Upper lobe of right lung (tissue), 1 donor: ENCODE data around the gene ADAMTS2. TPM values are rescaled to one million over a fixed set of nuclear protein-coding genes. Genes with fewer than 3 reads are reported as not detected.

Experiments used
- ATAC-seq: fragments of 200-7000 bp; cut with Tn5 transposase; one replicate; pipeline ENCODE4 v1.9.1; 2020; ENCODE audit warnings: mild to moderate bottlenecking, moderate library complexity
- DNase-seq: peaks from one replicate; pipeline ENCODE4 v3.0.0-alpha.2; 2020
- H3K27ac ChIP-seq: fragments of 200-600 bp; one replicate; pipeline ENCODE4 v1.8.0; 2022
- H3K27me3 ChIP-seq: fragments of 200-600 bp; one replicate; pipeline ENCODE4 v1.8.0; 2022; ENCODE audit warnings: mild to moderate bottlenecking
- H3K36me3 ChIP-seq: fragments of 200-600 bp; one replicate; pipeline ENCODE4 v1.8.0; 2022
- H3K4me1 ChIP-seq: fragments of 200-600 bp; one replicate; pipeline ENCODE4 v1.8.0; 2022
- H3K4me3 ChIP-seq: fragments of 200-600 bp; one replicate; pipeline ENCODE4 v1.8.0; 2022; ENCODE audit warnings: mild to moderate bottlenecking
- H3K9me3 ChIP-seq: fragments of 200-600 bp; one replicate; pipeline ENCODE4 v1.8.0; 2022
- intact Hi-C: fragments of 100-400 bp; cut with DNase I; formaldehyde crosslinking; loops from one replicate; pipeline ENCODE4 v1.11.0; 2022
- total RNA-seq: library from RNA; stranded (reverse); fragmentation: NEBNext Ultra II Directional; extraction: Animal tissue kit (Norgen Biotek cat#: 25700); gene quantifications from one replicate; pipeline ENCODE4 v1.2.1, GENCODE V29; 2021
- TF ChIP-seq, protein P1 (sequence below): fragments of 200-600 bp; IDR thresholded peaks from one replicate; pipeline ENCODE4 v1.8.0; 2022; ENCODE audit warnings: antibody characterized with exemption
- donor health status: DM: no; HTN: yes; CAD: no; lungs with severe emphysema.

The ADAMTS2 gene
- total RNA-seq, 1 donor from 2014 or later: 16.4 TPM

DNA sequence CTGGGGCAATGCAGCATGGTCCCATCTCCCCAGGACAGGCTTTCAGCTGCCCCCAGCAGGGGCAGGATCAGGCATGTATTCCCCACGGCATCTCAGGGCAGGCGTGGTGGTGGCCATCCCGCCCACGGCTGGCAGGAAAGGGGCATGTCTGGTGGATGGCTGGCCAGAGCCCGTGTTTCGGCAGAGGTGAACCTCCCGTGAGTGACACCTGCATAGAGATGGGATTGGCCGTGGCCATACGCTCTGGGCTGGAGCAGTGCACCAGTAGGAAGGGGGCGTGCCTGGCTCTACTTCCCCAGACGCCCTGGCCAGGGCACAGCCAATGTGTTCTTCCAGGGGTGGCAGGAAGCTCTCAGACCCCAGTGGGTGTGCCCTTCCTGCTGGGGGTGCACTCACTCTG, 146.0 kb downstream of the ADAMTS2 start:
- TF ChIP-seq, protein P1, sequence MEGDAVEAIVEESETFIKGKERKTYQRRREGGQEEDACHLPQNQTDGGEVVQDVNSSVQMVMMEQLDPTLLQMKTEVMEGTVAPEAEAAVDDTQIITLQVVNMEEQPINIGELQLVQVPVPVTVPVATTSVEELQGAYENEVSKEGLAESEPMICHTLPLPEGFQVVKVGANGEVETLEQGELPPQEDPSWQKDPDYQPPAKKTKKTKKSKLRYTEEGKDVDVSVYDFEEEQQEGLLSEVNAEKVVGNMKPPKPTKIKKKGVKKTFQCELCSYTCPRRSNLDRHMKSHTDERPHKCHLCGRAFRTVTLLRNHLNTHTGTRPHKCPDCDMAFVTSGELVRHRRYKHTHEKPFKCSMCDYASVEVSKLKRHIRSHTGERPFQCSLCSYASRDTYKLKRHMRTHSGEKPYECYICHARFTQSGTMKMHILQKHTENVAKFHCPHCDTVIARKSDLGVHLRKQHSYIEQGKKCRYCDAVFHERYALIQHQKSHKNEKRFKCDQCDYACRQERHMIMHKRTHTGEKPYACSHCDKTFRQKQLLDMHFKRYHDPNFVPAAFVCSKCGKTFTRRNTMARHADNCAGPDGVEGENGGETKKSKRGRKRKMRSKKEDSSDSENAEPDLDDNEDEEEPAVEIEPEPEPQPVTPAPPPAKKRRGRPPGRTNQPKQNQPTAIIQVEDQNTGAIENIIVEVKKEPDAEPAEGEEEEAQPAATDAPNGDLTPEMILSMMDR: no peak
- no peaks in the 10 kb centered on the region for H3K27me3 ChIP-seq
- H3K9me3 ChIP-seq: no peaks in the 10 kb centered on the region
- ATAC-seq (no peak), DNase-seq (no peak)
- no peak overlapping the region for H3K4me3 ChIP-seq
- no peaks in the 10 kb centered on the region for H3K36me3 ChIP-seq
- no peak overlapping the region for H3K27ac ChIP-seq
- intact Hi-C loops: no loop called here
- H3K4me1 ChIP-seq: no peaks in the 10 kb centered on the region

- intact Hi-C loops: no loop called here
- DNase-seq (no peak), ATAC-seq (no peak)
- no peaks in the 10 kb centered on the region for H3K27me3 ChIP-seq
- no peaks in the 10 kb centered on the region for H3K9me3 ChIP-seq
- no peak overlapping the region for H3K27ac ChIP-seq
- no peaks in the 10 kb centered on the region for H3K36me3 ChIP-seq
- no peaks in the 10 kb centered on the region for H3K4me1 ChIP-seq
- TF ChIP-seq, protein P1: no peak
- H3K4me3 ChIP-seq: no peak overlapping the region
Observed at GRCh38 chr5:179198825-179199224, 146.4 kb downstream of the ADAMTS2 start.

- Histone ChIP-seq H3K4me1 (no peaks in the 10 kb centered on the region), H3K36me3 (no peaks in the 10 kb centered on the region), H3K27ac (no peak overlapping the region), H3K9me3 (no peaks in the 10 kb centered on the region), H3K27me3 (no peaks in the 10 kb centered on the region), H3K4me3 (no peak overlapping the region)
- intact Hi-C loops: no loop called here
- ATAC-seq (no peak), DNase-seq (no peak)
- TF ChIP-seq, protein P1: no peak
Observed at GRCh38 chr5:179196405-179197079, 148.7 kb downstream of the ADAMTS2 start.

- H3K36me3 ChIP-seq: no peaks in the 10 kb centered on the region
- TF ChIP-seq, protein P1: no peak
- no peak for ATAC-seq
- no peak overlapping the region for H3K4me3 ChIP-seq
- DNase-seq: peak; percentile 55
- H3K4me1 ChIP-seq: no peaks in the 10 kb centered on the region
- H3K9me3 ChIP-seq: no peaks in the 10 kb centered on the region
- intact Hi-C loops: no loop called here
- H3K27me3 ChIP-seq: no peaks in the 10 kb centered on the region
- H3K27ac ChIP-seq: no peak overlapping the region
Observed at GRCh38 chr5:179195561-179196404, 149.5 kb downstream of the ADAMTS2 start.

DNA sequence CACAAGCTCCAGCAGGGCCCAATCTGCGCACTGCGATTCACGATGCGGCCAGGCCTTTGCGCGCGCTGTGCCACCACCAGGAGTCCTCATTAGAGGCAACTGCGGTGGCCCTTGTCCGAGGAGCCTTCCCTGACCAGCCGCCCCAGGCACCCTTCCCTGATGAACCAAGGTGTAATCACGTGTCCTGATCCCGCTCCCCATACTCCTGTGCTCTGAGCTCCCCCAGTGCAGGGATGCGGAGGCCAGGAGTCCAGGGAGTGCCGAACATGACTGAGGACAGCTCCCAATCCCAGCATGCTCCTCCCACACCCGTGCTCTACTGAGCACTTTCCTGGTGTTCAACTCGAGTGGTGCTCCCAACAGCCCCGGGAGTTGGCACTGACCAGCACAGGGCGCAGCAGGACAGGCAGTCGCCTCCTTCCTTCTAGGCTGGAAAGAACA, 150.3 kb downstream of the ADAMTS2 start:
- peak; percentile 53 for DNase-seq
- no peaks in the 10 kb centered on the region for H3K4me1 ChIP-seq
- no peaks in the 10 kb centered on the region for H3K27me3 ChIP-seq
- ATAC-seq: no peak
- intact Hi-C loops: no loop called here
- no peaks in the 10 kb centered on the region for H3K9me3 ChIP-seq
- no peak overlapping the region for H3K4me3 ChIP-seq
- H3K27ac ChIP-seq: no peak overlapping the region
- TF ChIP-seq, protein P1: no peak
- no peaks in the 10 kb centered on the region for H3K36me3 ChIP-seq
